HG03095 (cell line): ENCODE data around the gene ZNF628.

Experiments used
- ATAC-seq: cut with Tn5 transposase; IDR thresholded peaks from one replicate; pipeline ENCODE4 v1.9.1; 2021; ENCODE audit warnings: moderate library complexity; ENCODE audit not compliant: unreplicated experiment

Gene ZNF628

GRCh38 chr19:55464662-55465054 is 11.8 kb upstream of the ZNF628 start, which contains the start of gene C19orf85:
Gene C19orf85 (minus strand): TSS chr19:55464751. CDS start chr19:55464554, 197 bp downstream.
- no peak for ATAC-seq

DNA sequence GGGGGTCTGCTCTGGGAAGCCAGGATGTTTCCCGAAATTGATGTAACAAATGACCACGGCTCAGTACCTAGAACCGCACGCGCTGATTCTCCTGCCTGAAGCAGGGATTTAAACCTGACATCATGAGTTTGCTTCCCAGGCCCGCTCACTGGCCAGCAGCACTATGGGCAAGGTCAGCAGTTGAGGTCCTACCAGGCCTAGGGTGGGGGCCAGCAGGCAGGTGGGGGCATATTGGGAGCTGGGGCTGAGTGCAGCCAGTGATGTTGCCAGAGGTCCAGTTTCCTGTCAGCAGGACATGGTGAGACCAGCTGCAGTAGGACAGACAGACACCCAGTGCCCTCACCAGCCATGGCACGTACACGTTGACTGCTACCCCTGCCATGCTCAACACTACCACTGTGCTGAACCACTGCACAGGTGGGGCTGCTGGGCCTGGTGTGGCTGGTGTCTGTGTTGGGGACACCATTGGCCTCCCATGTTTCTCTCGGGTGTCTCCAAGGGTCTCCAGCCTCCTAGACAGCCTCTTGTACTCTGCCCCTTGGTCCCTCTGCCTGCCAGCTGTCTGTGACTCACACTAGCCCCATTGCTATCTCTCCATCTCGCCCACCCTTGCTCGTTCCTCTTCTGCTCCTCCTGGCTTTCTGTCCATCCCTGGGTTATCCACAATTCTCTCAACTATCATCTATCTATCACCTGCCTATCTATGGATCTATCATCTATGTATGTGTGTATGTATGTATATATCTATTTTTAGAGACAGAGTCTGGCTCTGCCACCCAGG is 10.8 kb upstream of the ZNF628 start:
- no peak for ATAC-seq

DNA sequence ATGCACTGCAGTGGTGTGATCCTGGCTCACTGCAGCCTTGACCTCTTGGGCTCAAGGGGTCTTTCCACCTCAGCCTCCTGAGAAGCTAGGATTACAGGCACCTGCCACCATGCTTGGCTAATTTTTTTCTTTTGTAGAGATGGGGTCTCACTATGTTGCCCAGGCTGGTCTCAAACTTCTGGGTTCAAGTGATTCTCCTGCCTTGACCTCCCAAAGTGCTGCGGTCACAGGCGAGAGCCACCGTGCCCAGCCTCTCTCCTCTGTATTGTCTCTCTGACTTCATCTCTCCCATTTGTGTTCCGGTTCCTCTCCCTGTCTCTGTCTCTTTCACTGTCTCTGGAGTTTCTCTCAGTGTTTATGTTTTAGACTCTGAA is 10.2 kb upstream of the ZNF628 start:
- no peak for ATAC-seq

GRCh38 chr19:55467236-55468053 is 9.0 kb upstream of the ZNF628 start:
- ATAC-seq: no peak

- ATAC-seq: no peak
These were observed 8.4 kb upstream of the ZNF628 start for GRCh38 chr19:55468054-55468393.

DNA sequence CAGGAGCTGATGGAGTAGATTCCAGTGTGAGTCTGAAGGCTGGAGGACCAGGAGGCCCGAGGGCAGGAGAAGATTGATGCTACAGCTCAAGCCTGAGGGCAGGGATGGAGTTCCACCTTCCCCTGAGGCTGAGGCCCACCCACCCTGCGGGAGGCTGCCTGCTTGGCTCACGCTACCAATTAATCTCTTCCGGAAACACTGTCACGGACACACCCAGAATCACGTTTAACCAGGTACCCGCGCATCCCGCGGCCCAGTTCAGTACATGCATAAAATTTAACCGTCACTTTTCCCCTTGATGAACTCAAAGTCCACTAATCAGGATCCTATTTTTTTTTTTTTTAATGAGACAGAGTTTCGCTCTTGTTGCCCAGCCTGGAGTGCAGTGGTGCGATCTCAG is 5.2 kb upstream of the ZNF628 start:
- no peak for ATAC-seq

DNA sequence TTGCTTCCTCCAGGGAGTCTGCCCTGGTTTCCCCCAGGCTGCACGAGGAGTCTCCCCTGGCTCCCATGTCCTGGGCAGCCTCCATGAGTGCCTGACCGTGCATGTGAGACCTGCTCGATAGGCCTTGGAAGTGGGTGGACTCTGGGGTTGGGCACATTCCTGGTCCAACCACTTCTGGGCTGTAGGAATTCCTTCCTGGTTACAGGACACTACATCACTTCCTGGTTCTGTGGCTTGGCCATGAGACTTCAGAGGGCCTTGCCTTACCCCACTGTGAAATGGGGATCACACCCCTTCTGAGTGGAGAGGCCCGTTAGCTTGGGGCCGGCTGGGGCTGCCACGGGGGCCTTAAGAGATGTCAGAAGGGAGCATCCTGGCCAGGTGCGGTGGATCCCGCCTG is 4.0 kb upstream of the ZNF628 start:
- no peak for ATAC-seq

DNA sequence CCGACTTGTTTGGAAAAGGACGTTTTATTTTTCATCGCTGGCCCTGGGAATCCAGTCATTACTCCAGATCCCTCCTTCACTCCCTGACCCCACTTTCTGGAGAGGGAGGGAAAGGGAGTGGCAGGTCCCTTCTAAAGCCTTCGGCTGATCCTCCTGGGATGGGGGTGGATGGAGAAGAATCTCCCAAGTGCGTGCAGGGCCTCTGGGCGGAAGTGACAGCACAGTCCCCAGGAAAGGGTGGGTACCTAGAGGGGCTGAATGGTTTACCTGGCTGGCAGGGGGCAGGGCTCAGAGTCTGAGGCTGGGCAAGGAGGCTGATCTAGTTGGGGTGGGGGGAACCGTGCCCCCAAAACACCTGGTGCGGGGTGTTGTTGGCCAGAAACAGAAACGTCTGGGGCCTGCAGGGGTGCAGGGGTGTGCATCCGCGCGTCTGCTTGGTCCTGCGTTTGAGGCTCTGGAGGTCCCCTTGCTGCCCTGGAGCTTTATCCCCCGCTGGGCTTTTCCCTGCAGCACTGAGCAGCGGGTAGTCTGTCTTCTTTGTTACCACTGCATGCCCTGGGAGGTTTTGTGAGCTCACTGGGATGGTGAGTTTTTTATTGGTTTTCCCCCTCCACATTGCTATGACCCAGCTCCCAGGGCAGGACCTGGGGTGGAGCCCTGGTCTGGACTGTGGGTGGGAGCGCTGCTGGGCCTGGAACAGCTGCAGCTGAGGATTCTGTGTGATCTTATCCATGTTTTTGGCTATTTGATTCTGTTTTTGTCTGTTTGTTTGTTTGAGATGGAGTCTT is 3.0 kb upstream of the ZNF628 start:
- no peak for ATAC-seq

- no peak for ATAC-seq
These were observed 1.9 kb upstream of the ZNF628 start for GRCh38 chr19:55474269-55475265.

- no peak for ATAC-seq
These were observed 1.5 kb downstream of the ZNF628 start for GRCh38 chr19:55477905-55478304.

DNA sequence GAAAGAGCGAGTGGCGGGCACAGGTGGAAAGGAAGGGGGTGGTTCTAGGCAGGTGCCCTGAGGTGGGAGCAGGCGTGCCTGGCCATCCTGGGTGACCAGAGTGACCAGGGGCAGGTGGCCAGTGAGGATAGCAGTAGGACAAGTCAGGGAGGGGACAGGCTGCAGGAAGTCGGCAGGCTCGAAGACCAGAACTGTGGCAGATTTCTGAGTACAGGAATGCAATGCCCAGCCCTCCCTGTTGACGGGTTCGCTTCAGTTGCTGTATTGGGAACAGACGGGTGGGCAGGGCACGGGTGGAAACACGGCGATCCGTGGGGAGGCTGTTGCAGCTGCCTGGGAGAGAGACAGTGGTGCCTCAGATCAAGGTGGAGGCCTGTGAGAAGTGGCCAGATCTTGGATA is 1.9 kb downstream of the ZNF628 start:
- no peak for ATAC-seq

DNA sequence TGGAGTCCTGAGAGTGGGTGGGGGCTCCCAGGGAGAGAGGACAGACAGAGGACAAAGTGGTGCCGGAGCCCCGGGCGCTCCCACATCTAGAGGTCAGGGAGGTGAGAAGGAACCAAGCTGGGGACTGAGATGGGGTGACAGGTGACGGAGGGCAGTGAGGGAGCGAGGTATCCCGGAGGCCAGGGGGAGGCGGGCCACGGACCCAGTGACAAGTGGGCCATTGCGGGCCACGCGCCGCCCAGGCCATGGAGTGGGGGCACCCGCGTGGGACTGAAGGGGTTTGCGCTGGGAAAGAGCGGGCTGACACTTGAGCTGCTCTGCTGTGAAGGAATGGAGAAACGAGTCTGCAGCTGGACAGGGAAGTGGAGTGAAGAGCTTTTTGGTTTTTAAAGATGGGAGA is 2.6 kb downstream of the ZNF628 start:
- ATAC-seq: no peak

DNA sequence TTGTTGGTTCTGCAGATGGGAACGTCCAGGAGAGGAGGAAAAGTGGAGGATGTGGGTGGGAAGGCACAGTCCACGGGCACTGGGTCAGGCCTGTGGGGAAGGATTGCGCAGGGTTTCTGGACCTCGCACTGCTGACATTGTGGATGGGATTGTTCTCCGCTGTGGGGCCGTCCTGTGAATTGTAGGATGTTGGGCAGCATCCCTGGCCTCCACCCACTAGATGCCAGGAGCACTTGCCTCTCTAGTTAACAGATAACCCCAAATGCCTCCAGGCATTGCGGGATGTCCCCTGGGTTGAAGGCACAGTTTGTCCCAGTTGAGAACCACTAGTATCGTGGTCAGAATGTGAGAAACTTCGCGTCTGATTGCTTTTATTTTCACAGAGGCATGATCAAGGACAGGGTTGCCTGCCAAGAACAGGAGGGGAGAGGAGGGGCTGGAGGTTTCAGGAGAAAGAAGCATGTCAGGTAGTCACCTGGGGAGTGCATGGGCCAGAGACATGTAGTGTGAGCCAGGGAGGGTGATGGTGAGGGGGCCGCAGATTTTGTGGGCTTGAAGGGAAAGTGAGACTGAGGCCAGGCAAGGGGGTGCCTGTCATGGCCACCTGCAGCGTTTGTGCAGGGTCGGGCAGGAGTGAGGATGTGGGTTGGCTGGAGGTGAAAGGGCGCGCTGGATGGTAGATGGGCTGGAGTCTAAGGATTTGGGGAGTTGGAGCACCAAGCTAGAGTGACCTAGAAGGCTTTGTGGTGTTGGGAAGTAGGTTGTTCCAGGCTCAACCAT is 3.2 kb downstream of the ZNF628 start:
- no peak for ATAC-seq

GRCh38 chr19:55481148-55481793 is 4.9 kb downstream of the ZNF628 start:
- ATAC-seq: no peak

GRCh38 chr19:55481794-55482155 is 5.4 kb downstream of the ZNF628 start:
- ATAC-seq: no peak

- ATAC-seq: no peak
These were observed 5.9 kb downstream of the ZNF628 start for GRCh38 chr19:55482156-55482961.

DNA sequence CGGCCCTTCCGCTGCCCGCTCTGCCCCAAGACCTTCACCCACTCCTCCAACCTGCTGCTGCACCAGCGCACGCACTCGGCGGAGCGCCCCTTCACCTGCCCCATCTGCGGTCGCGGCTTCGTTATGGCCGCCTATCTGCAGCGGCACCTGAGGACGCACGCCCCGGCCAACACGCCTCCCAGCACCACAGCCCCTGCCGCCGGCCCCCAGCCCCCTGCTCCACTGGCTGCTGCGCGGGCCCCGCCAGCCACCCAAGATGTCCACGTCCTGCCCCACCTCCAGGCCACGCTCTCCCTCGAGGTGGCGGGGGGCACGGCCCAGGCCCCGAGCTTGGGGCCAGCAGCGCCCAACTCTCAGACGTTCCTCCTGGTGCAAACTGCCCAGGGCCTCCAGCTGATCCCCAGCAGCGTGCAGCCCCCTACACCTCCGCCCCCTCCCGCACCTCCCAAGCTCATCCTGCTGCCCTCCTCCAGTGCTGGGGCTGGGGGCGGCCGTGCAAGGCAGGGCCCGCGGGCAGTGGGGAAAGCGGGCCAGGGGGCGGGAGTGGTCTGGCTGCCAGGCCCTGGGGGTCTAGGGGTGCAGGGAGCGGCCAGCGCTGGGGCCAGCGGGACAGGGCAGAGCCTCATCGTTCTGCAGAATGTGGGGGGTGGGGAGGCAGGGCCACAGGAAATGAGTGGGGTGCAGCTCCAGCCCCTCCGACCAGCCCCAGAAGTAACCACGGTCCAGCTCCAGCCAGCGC is 6.7 kb downstream of the ZNF628 start:
- no peak for ATAC-seq
